MCF 10A (cell line): ENCODE measurements around the gene SLC29A3. TPM values are rescaled to one million over a fixed set of nuclear protein-coding genes. Genes with fewer than 3 reads are reported as not detected.

Source experiments
- BruUV-seq: library from RNA; stranded (reverse); fragments of 400-500 nt; replicated peaks from 2 replicates; lab custom pipeline; 2021; lab: Mats Ljungman, UMichigan
- CTCF ChIA-PET: fragments of 300-600 bp; sonication (Branson Sonifier 250); formaldehyde crosslinking; extraction: SDS; loops from one replicate; lab custom pipeline; 2021; ENCODE audit warnings: antibody characterized with exemption, inconsistent platforms; lab: Yijun Ruan, JAX
- POLR2A ChIA-PET: fragments of 300-600, 350-650 bp; sonication (Branson Sonifier 250); formaldehyde crosslinking; extraction: SDS; loops from one replicate; lab custom pipeline; 2020; ENCODE audit warnings: antibody characterized with exemption, inconsistent platforms; lab: Yijun Ruan, JAX
- DNase-seq: peaks from one replicate; pipeline ENCODE4 v3.0.0-alpha.2; 2018; ENCODE audit not compliant: unreplicated experiment
- H3K27ac Mint-ChIP-seq: one replicate; pipeline ENCODE4 v1.8.0; 2022; ENCODE audit warnings: mild to moderate bottlenecking, low read depth, mixed read lengths; ENCODE audit not compliant: unreplicated experiment
- H3K27me3 Mint-ChIP-seq: one replicate; pipeline ENCODE4 v1.8.0; 2022; ENCODE audit warnings: mixed read lengths; ENCODE audit not compliant: insufficient read depth, unreplicated experiment
- H3K36me3 Mint-ChIP-seq: one replicate; pipeline ENCODE4 v1.8.0; 2022; ENCODE audit warnings: mild to moderate bottlenecking, moderate library complexity, mixed read lengths; ENCODE audit not compliant: insufficient read depth, unreplicated experiment
- H3K4me1 Mint-ChIP-seq: one replicate; pipeline ENCODE4 v1.8.0; 2022; ENCODE audit warnings: mixed read lengths; ENCODE audit not compliant: insufficient read depth, unreplicated experiment
- H3K4me3 Mint-ChIP-seq: one replicate; pipeline ENCODE4 v1.8.0; 2022; ENCODE audit warnings: mild to moderate bottlenecking, moderate library complexity, mixed read lengths; ENCODE audit not compliant: unreplicated experiment
- H3K9me3 Mint-ChIP-seq: one replicate; pipeline ENCODE4 v1.8.0; 2022; ENCODE audit warnings: mixed read lengths; ENCODE audit not compliant: unreplicated experiment
- intact Hi-C: fragments of 100-400 bp; cut with micrococcal nuclease; formaldehyde crosslinking; loops from 2 replicates; pipeline ENCODE4 v1.14.1; 2022
- total RNA-seq: library from RNA; stranded (reverse); gene quantifications from 2 replicates; pipeline ENCODE4 v1.2.3, GENCODE V29; 2022
- TF ChIP-seq, protein P1 (sequence below): fragments of 200-600 bp; IDR thresholded peaks from one replicate; pipeline ENCODE4 v1.8.0; 2022; ENCODE audit warnings: antibody characterized with exemption, mild to moderate bottlenecking; ENCODE audit not compliant: unreplicated experiment

The SLC29A3 gene
- total RNA-seq, 1 experiment from 2014 or later = 3.6 TPM

DNA sequence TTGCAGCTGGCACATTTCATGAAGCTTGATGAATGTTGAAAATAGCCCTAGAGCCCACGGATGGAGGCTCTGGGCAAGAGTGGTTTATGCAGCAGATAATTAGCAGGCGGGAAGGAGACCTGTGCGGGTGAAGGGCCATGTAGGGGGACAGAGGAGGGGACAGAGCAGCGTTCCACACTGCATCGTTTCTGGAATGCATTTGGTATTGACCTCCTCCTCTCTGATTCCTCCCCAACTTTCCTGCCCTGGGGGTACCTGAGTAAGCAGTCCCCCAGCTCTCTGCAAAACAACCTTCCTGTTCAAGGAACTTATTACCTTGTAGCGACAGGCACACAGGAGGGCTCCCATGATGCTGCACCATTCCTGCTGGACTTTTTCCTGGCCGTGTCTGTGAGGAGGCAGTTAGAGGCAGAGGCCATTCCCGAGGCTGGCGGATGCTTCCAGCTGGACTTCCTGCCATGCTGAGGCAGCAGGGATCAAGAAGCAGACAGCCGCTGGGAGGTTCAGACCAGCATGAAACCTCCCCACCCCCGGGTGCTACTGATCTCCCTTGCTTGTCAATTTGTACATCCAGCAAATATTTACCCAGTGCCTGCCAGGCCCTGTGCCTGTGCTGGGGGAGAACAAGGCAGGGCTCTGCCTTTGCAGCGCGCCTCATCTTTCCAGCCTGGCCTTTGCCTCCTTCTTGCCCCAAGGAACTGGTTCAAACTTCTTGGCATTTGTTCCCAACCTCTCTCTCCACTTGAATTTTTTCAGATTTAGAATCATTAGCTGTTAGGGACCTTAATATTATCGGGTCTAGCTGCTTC lies 28.7 kb downstream of the SLC29A3 start:
- ChIA-PET CTCF (interaction anchor here (0.6 to 7.9 kb wide), 5 partner anchors 8 to 46 kb away, joined by 3 to 51 read pairs (median 4); partner anchors contain the start of gene SLC29A3), POLR2A (interaction anchor here (1.3 to 3.3 kb wide), 4 partner anchors 8 to 17 kb away, joined by 7 to 17 read pairs (median 12); no protein-coding TSS in a partner anchor)
- no peak for DNase-seq
- H3K36me3 Mint-ChIP-seq = no peaks in the 10 kb centered on the region
- BruUV-seq = no TSS peak
- H3K4me1 Mint-ChIP-seq = peaks cover 31% of the 10 kb centered on the region
- no peak overlapping the region for H3K27ac Mint-ChIP-seq
- intact Hi-C loops = no loop called here
- TF ChIP-seq, protein P1, sequence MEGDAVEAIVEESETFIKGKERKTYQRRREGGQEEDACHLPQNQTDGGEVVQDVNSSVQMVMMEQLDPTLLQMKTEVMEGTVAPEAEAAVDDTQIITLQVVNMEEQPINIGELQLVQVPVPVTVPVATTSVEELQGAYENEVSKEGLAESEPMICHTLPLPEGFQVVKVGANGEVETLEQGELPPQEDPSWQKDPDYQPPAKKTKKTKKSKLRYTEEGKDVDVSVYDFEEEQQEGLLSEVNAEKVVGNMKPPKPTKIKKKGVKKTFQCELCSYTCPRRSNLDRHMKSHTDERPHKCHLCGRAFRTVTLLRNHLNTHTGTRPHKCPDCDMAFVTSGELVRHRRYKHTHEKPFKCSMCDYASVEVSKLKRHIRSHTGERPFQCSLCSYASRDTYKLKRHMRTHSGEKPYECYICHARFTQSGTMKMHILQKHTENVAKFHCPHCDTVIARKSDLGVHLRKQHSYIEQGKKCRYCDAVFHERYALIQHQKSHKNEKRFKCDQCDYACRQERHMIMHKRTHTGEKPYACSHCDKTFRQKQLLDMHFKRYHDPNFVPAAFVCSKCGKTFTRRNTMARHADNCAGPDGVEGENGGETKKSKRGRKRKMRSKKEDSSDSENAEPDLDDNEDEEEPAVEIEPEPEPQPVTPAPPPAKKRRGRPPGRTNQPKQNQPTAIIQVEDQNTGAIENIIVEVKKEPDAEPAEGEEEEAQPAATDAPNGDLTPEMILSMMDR = no peak
- no peak overlapping the region for H3K4me3 Mint-ChIP-seq
- no peaks in the 10 kb centered on the region for H3K9me3 Mint-ChIP-seq
- H3K27me3 Mint-ChIP-seq = no peaks in the 10 kb centered on the region

DNA sequence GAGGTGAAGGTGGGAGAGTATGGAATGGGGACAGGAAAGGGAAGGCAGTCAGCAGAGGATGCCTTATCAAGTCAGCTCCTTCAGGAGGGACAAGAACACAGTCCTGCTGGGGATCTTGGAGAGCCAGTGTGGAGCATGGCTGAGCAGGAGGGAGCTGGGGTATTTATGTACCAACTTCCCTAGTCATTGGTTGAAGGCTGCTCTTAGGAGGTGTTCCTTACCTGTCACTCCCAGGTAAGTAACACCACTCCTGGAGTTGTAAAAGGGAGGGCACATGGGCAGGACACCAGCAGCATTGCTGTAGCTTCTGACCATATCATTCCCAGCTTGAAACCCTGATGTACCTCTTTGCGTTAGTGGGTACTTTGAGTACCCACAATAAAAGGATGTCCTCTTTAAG lies 29.8 kb downstream of the SLC29A3 start:
- BruUV-seq = no TSS peak
- ChIA-PET CTCF (interaction anchor here (0.5 to 7.9 kb wide), 10 partner anchors 9 to 126 kb away, joined by 3 to 51 read pairs (median 3); partner anchors contain the start of gene SLC29A3), POLR2A (interaction anchor here (1.0 to 3.3 kb wide), 8 partner anchors 9 to 215 kb away, joined by 4 to 17 read pairs (median 8); no protein-coding TSS in a partner anchor)
- no peak for DNase-seq
- Mint-ChIP-seq H3K27me3 (no peaks in the 10 kb centered on the region), H3K4me3 (no peak overlapping the region), H3K27ac (peak overlapping the region; percentile 82), H3K9me3 (no peaks in the 10 kb centered on the region), H3K36me3 (no peaks in the 10 kb centered on the region), H3K4me1 (peaks cover 25% of the 10 kb centered on the region)
- TF ChIP-seq, protein P1 = no peak
- intact Hi-C loops = loop anchor here (1.0 kb wide), 1 partner anchor 15 kb away; no protein-coding TSS in a partner anchor

DNA sequence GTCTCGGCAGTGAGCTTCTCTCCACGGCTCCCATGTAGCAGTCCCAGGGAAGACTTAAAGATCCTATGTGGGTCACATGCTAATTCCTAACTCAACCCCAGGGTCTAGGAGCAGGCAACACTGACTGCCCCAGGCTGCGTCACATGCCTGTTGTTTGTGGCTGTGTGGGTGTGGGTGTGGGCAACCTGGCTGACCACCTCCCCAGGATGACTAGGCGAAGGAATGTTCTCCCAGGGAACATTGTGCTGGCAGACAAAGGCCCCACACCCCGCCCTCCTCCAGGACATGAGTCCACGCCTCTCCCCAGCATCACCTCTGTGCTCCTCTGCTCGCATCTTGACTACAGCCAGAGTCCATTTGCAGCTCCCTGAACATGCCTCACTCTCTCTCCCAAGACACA lies 30.3 kb downstream of the SLC29A3 start:
- peak; percentile 73 for DNase-seq
- POLR2A ChIA-PET = interaction anchor here (0.6 to 3.7 kb wide), 12 partner anchors 10 to 214 kb away, joined by 3 to 23 read pairs (median 7); no protein-coding TSS in a partner anchor
- Mint-ChIP-seq H3K27me3 (no peaks in the 10 kb centered on the region), H3K4me1 (peaks cover 25% of the 10 kb centered on the region), H3K36me3 (no peaks in the 10 kb centered on the region), H3K9me3 (no peaks in the 10 kb centered on the region), H3K27ac (peak overlapping the region; percentile 82), H3K4me3 (peak overlapping the region; percentile 13)
- CTCF ChIA-PET = interaction anchor here (0.5 to 7.9 kb wide), 10 partner anchors 12 to 303 kb away, joined by 3 to 51 read pairs (median 3); partner anchors contain the start of gene SLC29A3
- intact Hi-C loops = loop anchor here (1.0 kb wide), 1 partner anchor 15 kb away; no protein-coding TSS in a partner anchor
- BruUV-seq = no TSS peak
- TF ChIP-seq, protein P1 = no peak

DNA sequence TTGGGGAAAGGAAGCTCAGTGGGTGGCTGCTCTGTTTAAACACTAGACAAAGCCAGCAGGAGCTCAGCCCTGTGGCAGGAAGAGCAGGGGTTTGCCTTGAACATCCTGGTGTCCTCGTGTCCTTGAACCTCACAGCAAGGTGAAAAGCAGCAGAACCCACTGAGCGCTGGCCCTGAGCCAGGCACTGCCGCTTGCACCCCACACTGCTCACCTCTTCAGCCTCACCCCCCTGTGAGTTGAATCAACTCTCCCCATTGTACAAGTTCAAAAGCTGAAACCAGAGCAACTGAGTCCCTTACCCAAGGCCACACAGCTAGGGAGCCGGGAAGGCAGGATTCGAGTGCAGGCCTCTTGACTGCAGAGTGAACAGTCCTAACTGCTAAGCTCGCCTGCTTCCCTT lies 32.0 kb downstream of the SLC29A3 start:
- BruUV-seq = no TSS peak
- CTCF ChIA-PET = interaction anchor here (0.6 to 7.9 kb wide), 8 partner anchors 13 to 802 kb away, joined by 3 to 51 read pairs (median 3); partner anchors contain the start of gene SLC29A3
- TF ChIP-seq, protein P1 = no peak
- Mint-ChIP-seq H3K27me3 (no peaks in the 10 kb centered on the region), H3K9me3 (no peaks in the 10 kb centered on the region), H3K4me3 (no peak overlapping the region), H3K4me1 (peaks cover 25% of the 10 kb centered on the region), H3K36me3 (no peaks in the 10 kb centered on the region), H3K27ac (no peak overlapping the region)
- no peak for DNase-seq
- intact Hi-C loops = no loop called here
- POLR2A ChIA-PET = interaction anchor here (2.8 to 3.7 kb wide), 3 partner anchors 8 to 13 kb away, joined by 17 to 23 read pairs (median 22); no protein-coding TSS in a partner anchor
